ENCODE data around the gene OXNAD1.
A peak's percentile ranks its signal among the peaks of the same experiment; 100 is the strongest.

OXNAD1 gene

GRCh38 chr3:16329036-16329825, 64.2 kb downstream of the OXNAD1 start:
- no peak for DNase-seq

GRCh38 chr3:16329826-16330129, 64.8 kb downstream of the OXNAD1 start:
- no peak for DNase-seq

- no peak for DNase-seq
Observed at GRCh38 chr3:16330351-16330750, 65.3 kb downstream of the OXNAD1 start.

- DNase-seq = no peak
Observed at GRCh38 chr3:16331319-16331883, 66.4 kb downstream of the OXNAD1 start.

GRCh38 chr3:16332904-16333426, 68.0 kb downstream of the OXNAD1 start:
- DNase-seq = no peak

GRCh38 chr3:16334909-16335308, 69.9 kb downstream of the OXNAD1 start:
- DNase-seq = no peak

- DNase-seq = no peak
Observed at GRCh38 chr3:16335333-16335732, 70.3 kb downstream of the OXNAD1 start.

- DNase-seq = no peak
Observed at GRCh38 chr3:16335772-16336645, 71.0 kb downstream of the OXNAD1 start.

- DNase-seq = no peak
Observed at GRCh38 chr3:16336825-16337224, 71.8 kb downstream of the OXNAD1 start.

GRCh38 chr3:16337856-16338540, 73.0 kb downstream of the OXNAD1 start:
- DNase-seq = no peak

GRCh38 chr3:16338999-16339398, 74.0 kb downstream of the OXNAD1 start:
- DNase-seq = no peak

GRCh38 chr3:16343101-16343500, 78.1 kb downstream of the OXNAD1 start:
- no peak for DNase-seq

GRCh38 chr3:16346413-16347081, 81.5 kb downstream of the OXNAD1 start:
- DNase-seq = no peak

GRCh38 chr3:16347548-16347947, 82.5 kb downstream of the OXNAD1 start:
- DNase-seq = no peak

- DNase-seq = peak; percentile 13
Observed at GRCh38 chr3:16349986-16350596, 85.1 kb downstream of the OXNAD1 start.

- no peak for DNase-seq
Observed at GRCh38 chr3:16350597-16351318, 85.7 kb downstream of the OXNAD1 start.

GRCh38 chr3:16352428-16352827, 87.4 kb downstream of the OXNAD1 start:
- no peak for DNase-seq

GRCh38 chr3:16354291-16354690, 89.3 kb downstream of the OXNAD1 start:
- no peak for DNase-seq
